HG02588 (cell line): Measurements from ENCODE around the gene RGL2.

Source experiments
- ATAC-seq: cut with Tn5 transposase; IDR thresholded peaks from one replicate; pipeline ENCODE4 v1.9.1; 2021; ENCODE audit warnings: mild to moderate bottlenecking, moderate library complexity; ENCODE audit not compliant: unreplicated experiment

Gene RGL2

GRCh38 chr6:33241968-33242367 is 56.8 kb downstream of the RGL2 start:
- no peak for ATAC-seq
